Stomach smooth muscle (tissue), 2 donors: Measurements from ENCODE around the gene KNL1.

Experiments used
- H3K27ac ChIP-seq: one replicate; pipeline ENCODE4 v1.7.0; 2013; ENCODE audit warnings: mild to moderate bottlenecking, low read length, inconsistent platforms
- H3K27me3 ChIP-seq, 2 donors: one replicate each; pipeline ENCODE4 v1.7.0; 2013; ENCODE audit warnings: low read length in 2 of 2; ENCODE audit not compliant: insufficient read depth in 2 of 2, control insufficient read depth in 1 of 2
- H3K36me3 ChIP-seq, 2 donors: one replicate each; pipeline ENCODE4 v1.7.0; 2013; ENCODE audit warnings: low read length in 2 of 2; ENCODE audit not compliant: control insufficient read depth in 2 of 2, insufficient read depth in 2 of 2
- H3K4me1 ChIP-seq: one replicate; pipeline ENCODE4 v1.7.0; 2013; ENCODE audit warnings: low read length; ENCODE audit not compliant: control insufficient read depth, insufficient read depth
- H3K4me3 ChIP-seq, 2 donors: one replicate each; pipeline ENCODE4 v1.7.0; 2013; ENCODE audit warnings: low read length in 2 of 2
- H3K9ac ChIP-seq, 2 donors: one replicate each; pipeline ENCODE4 v1.7.0; 2013; ENCODE audit warnings: low read length in 2 of 2, mild to moderate bottlenecking in 1 of 2
- H3K9me3 ChIP-seq, 2 donors: one replicate each; pipeline ENCODE4 v1.7.0; 2013; ENCODE audit warnings: low read length in 2 of 2; ENCODE audit not compliant: control insufficient read depth in 2 of 2
- donor health status: healthy.
- donor health status: Pancreatic carcinoma.

KNL1 gene

GRCh38 chr15:40613080-40613479 lies 19.0 kb downstream of the KNL1 start:
- Histone ChIP-seq H3K4me3 (no peak overlapping the region), H3K9me3 (no peaks in the 10 kb centered on the region), H3K9ac (no peak overlapping the region)

GRCh38 chr15:40618023-40618422 lies 24.0 kb downstream of the KNL1 start:
- no peaks in the 10 kb centered on the region for H3K9me3 ChIP-seq
- H3K9ac ChIP-seq = no peak overlapping the region
- H3K27me3 ChIP-seq = no peaks in the 10 kb centered on the region
- no peaks in the 10 kb centered on the region for H3K36me3 ChIP-seq
- no peak overlapping the region for H3K27ac ChIP-seq
- no peaks in the 10 kb centered on the region for H3K4me1 ChIP-seq
- no peak overlapping the region for H3K4me3 ChIP-seq

More at GRCh38 chr15:40613080-40613479, 19.0 kb downstream of the KNL1 start:
- Histone ChIP-seq H3K4me1 (no peaks in the 10 kb centered on the region), H3K27me3 (no peaks in the 10 kb centered on the region), H3K27ac (no peak overlapping the region), H3K36me3 (no peaks in the 10 kb centered on the region)

GRCh38 chr15:40618906-40619305 lies 24.9 kb downstream of the KNL1 start:
- Histone ChIP-seq H3K27me3 (no peaks in the 10 kb centered on the region), H3K4me3 (no peak overlapping the region), H3K27ac (no peak overlapping the region), H3K36me3 (no peaks in the 10 kb centered on the region), H3K9ac (no peak overlapping the region), H3K9me3 (no peaks in the 10 kb centered on the region), H3K4me1 (no peaks in the 10 kb centered on the region)

- no peaks in the 10 kb centered on the region for H3K36me3 ChIP-seq
- H3K27me3 ChIP-seq = no peaks in the 10 kb centered on the region
- no peak overlapping the region for H3K4me3 ChIP-seq
- no peaks in the 10 kb centered on the region for H3K4me1 ChIP-seq
- H3K9me3 ChIP-seq = no peaks in the 10 kb centered on the region
- H3K27ac ChIP-seq = no peak overlapping the region
- H3K9ac ChIP-seq = no peak overlapping the region
Measured at GRCh38 chr15:40623361-40623760, 29.3 kb downstream of the KNL1 start.

- Histone ChIP-seq H3K36me3 (no peaks in the 10 kb centered on the region), H3K4me1 (no peaks in the 10 kb centered on the region), H3K4me3 (no peak overlapping the region), H3K27me3 (no peaks in the 10 kb centered on the region), H3K9me3 (no peaks in the 10 kb centered on the region), H3K9ac (no peak overlapping the region), H3K27ac (no peak overlapping the region)
Measured at GRCh38 chr15:40630313-40630712, 36.3 kb downstream of the KNL1 start.

- Histone ChIP-seq H3K4me1 (no peaks in the 10 kb centered on the region), H3K9ac (no peak overlapping the region), H3K27ac (no peak overlapping the region), H3K4me3 (no peak overlapping the region), H3K9me3 (no peaks in the 10 kb centered on the region), H3K36me3 (no peaks in the 10 kb centered on the region), H3K27me3 (no peaks in the 10 kb centered on the region)
Measured at GRCh38 chr15:40633178-40633577, 39.1 kb downstream of the KNL1 start.

- H3K9ac ChIP-seq = no peak overlapping the region
- H3K27me3 ChIP-seq = no peaks in the 10 kb centered on the region
- H3K36me3 ChIP-seq = no peaks in the 10 kb centered on the region
- H3K9me3 ChIP-seq = no peaks in the 10 kb centered on the region
- no peaks in the 10 kb centered on the region for H3K4me1 ChIP-seq
- no peak overlapping the region for H3K27ac ChIP-seq
- H3K4me3 ChIP-seq = no peak overlapping the region
Measured at GRCh38 chr15:40637221-40637745, 43.2 kb downstream of the KNL1 start.

- H3K4me1 ChIP-seq = no peaks in the 10 kb centered on the region
- no peaks in the 10 kb centered on the region for H3K9me3 ChIP-seq
- H3K9ac ChIP-seq = no peak overlapping the region
- H3K36me3 ChIP-seq = no peaks in the 10 kb centered on the region
- no peaks in the 10 kb centered on the region for H3K27me3 ChIP-seq
- H3K4me3 ChIP-seq = no peak overlapping the region
- H3K27ac ChIP-seq = no peak overlapping the region
Measured at GRCh38 chr15:40639677-40640076, 45.6 kb downstream of the KNL1 start.

- no peak overlapping the region for H3K4me3 ChIP-seq
Measured at GRCh38 chr15:40647523-40647922, 53.5 kb downstream of the KNL1 start.

GRCh38 chr15:40650479-40650878 lies 56.4 kb downstream of the KNL1 start:
- H3K27ac ChIP-seq = no peak overlapping the region
- no peaks in the 10 kb centered on the region for H3K27me3 ChIP-seq
- no peaks in the 10 kb centered on the region for H3K36me3 ChIP-seq
- H3K9me3 ChIP-seq = no peaks in the 10 kb centered on the region
- no peak overlapping the region for H3K4me3 ChIP-seq
- no peaks in the 10 kb centered on the region for H3K4me1 ChIP-seq
- H3K9ac ChIP-seq = no peak overlapping the region

More at GRCh38 chr15:40647523-40647922, 53.5 kb downstream of the KNL1 start:
- Histone ChIP-seq H3K9me3 (no peaks in the 10 kb centered on the region), H3K9ac (no peak overlapping the region), H3K36me3 (no peaks in the 10 kb centered on the region), H3K4me1 (no peaks in the 10 kb centered on the region), H3K27me3 (no peaks in the 10 kb centered on the region), H3K27ac (no peak overlapping the region)

- H3K4me3 ChIP-seq = no peak overlapping the region
- H3K9me3 ChIP-seq = no peaks in the 10 kb centered on the region
- H3K27ac ChIP-seq = no peak overlapping the region
- H3K36me3 ChIP-seq = no peaks in the 10 kb centered on the region
- H3K4me1 ChIP-seq = no peaks in the 10 kb centered on the region
- H3K9ac ChIP-seq = no peak overlapping the region
- no peaks in the 10 kb centered on the region for H3K27me3 ChIP-seq
Measured at GRCh38 chr15:40660686-40661085, 66.6 kb downstream of the KNL1 start.
